HEK293 (cell line): ENCODE data around the gene SLU7.

Source experiments
- EGR2 ChIP-seq: fragments of 450-650 bp; formaldehyde crosslinking; IDR thresholded peaks from 2 replicates; pipeline ENCODE4 v1.5.1; 2016; ENCODE audit warnings: low read depth, missing biosample characterization, missing genetic modification characterization
- GLI2 ChIP-seq: fragments of 450-650 bp; formaldehyde crosslinking; IDR thresholded peaks from 2 replicates; pipeline ENCODE4; 2017; ENCODE audit warnings: missing biosample characterization, missing genetic modification characterization, low read depth, borderline replicate concordance
- KLF1 ChIP-seq: fragments of 450-650 bp; formaldehyde crosslinking; IDR thresholded peaks from 2 replicates; pipeline ENCODE4 v1.5.1; 2016; ENCODE audit warnings: missing biosample characterization, missing genetic modification characterization
- KLF10 ChIP-seq: fragments of 450-650 bp; IDR thresholded peaks from 2 replicates; pipeline ENCODE4 v1.5.1; 2018; ENCODE audit warnings: missing biosample characterization, mild to moderate bottlenecking, missing genetic modification characterization
- KLF16 ChIP-seq: fragments of 450-650 bp; formaldehyde crosslinking; IDR thresholded peaks from 2 replicates; pipeline ENCODE4 v1.5.1; 2017; ENCODE audit warnings: missing biosample characterization, missing genetic modification characterization
- KLF8 ChIP-seq: fragments of 450-650 bp; formaldehyde crosslinking; IDR thresholded peaks from 2 replicates; pipeline ENCODE4 v1.5.1; 2016; ENCODE audit warnings: missing biosample characterization, missing genetic modification characterization
- KLF9 ChIP-seq: fragments of 450-650 bp; formaldehyde crosslinking; IDR thresholded peaks from 2 replicates; pipeline ENCODE4 v1.5.1; 2016; ENCODE audit warnings: missing biosample characterization, missing genetic modification characterization, low read depth
- SCRT2 ChIP-seq: fragments of 450-650 bp; formaldehyde crosslinking; IDR thresholded peaks from 2 replicates; pipeline ENCODE4 v1.5.1; 2016; ENCODE audit warnings: missing biosample characterization, missing genetic modification characterization
- SETDB1 ChIP-seq: IDR thresholded peaks from one replicate; pipeline ENCODE4 v1.6.1; 2017; ENCODE audit warnings: mild to moderate bottlenecking, low read length, moderate library complexity, mixed read lengths; ENCODE audit not compliant: insufficient read length
- SP2 ChIP-seq: fragments of 450-650 bp; formaldehyde crosslinking; IDR thresholded peaks from 2 replicates; pipeline ENCODE4 v1.5.1; 2016; ENCODE audit warnings: missing biosample characterization, missing genetic modification characterization
- SP7 ChIP-seq: fragments of 450-650 bp; formaldehyde crosslinking; IDR thresholded peaks from 2 replicates; pipeline ENCODE4 v1.5.1; 2016; ENCODE audit warnings: missing biosample characterization, missing genetic modification characterization
- TRIM28 ChIP-seq: IDR thresholded peaks from 2 replicates; pipeline ENCODE4 v1.6.1; 2011; ENCODE audit warnings: low read length, control low read depth, borderline replicate concordance
- ZBTB21 ChIP-seq: fragments of 450-650 bp; formaldehyde crosslinking; IDR thresholded peaks from 2 replicates; pipeline ENCODE4 v1.5.1; 2017; ENCODE audit warnings: missing biosample characterization, missing genetic modification characterization
- ZFHX2 ChIP-seq: fragments of 450-650 bp; formaldehyde crosslinking; conservative IDR thresholded peaks from 2 replicates; pipeline ENCODE4 v1.5.1; 2016; ENCODE audit warnings: missing biosample characterization, missing genetic modification characterization
- ZIC2 ChIP-seq: fragments of 450-650 bp; formaldehyde crosslinking; IDR thresholded peaks from 2 replicates; pipeline ENCODE4 v1.5.1; 2016; ENCODE audit warnings: missing biosample characterization, missing genetic modification characterization
- ZNF112 ChIP-seq: fragments of 450-650 bp; formaldehyde crosslinking; IDR thresholded peaks from 2 replicates; pipeline ENCODE4 v1.5.0; 2017; ENCODE audit warnings: missing biosample characterization, missing genetic modification characterization
- ZNF202 ChIP-seq: fragments of 450-650 bp; formaldehyde crosslinking; IDR thresholded peaks from 2 replicates; pipeline ENCODE4 v1.5.1; 2016; ENCODE audit warnings: missing biosample characterization, missing genetic modification characterization, borderline replicate concordance
- ZNF350 ChIP-seq: fragments of 450-650 bp; formaldehyde crosslinking; IDR thresholded peaks from 2 replicates; pipeline ENCODE4 v1.5.0; 2017; ENCODE audit warnings: missing biosample characterization, mild to moderate bottlenecking, missing genetic modification characterization
- ZNF354C ChIP-seq: fragments of 450-650 bp; formaldehyde crosslinking; IDR thresholded peaks from 2 replicates; pipeline ENCODE4 v1.5.1; 2016; ENCODE audit warnings: missing biosample characterization, missing genetic modification characterization, low read depth, borderline replicate concordance
- ZNF391 ChIP-seq: fragments of 450-650 bp; formaldehyde crosslinking; IDR thresholded peaks from 2 replicates; pipeline ENCODE4 v1.5.1; 2016; ENCODE audit warnings: low read depth, missing biosample characterization, missing genetic modification characterization, borderline replicate concordance
- ZNF404 ChIP-seq: fragments of 450-650 bp; formaldehyde crosslinking; IDR thresholded peaks from 2 replicates; pipeline ENCODE4 v1.5.1; 2017; ENCODE audit warnings: missing biosample characterization, missing genetic modification characterization
- ZNF416 ChIP-seq: fragments of 450-650 bp; formaldehyde crosslinking; IDR thresholded peaks from 2 replicates; pipeline ENCODE4 v1.5.1; 2016; ENCODE audit warnings: missing biosample characterization, missing genetic modification characterization
- ZNF433 ChIP-seq: fragments of 450-650 bp; formaldehyde crosslinking; IDR thresholded peaks from 2 replicates; pipeline ENCODE4 v1.5.1; 2016; ENCODE audit warnings: missing biosample characterization, missing genetic modification characterization, low read depth
- ZNF473 ChIP-seq: fragments of 450-650 bp; formaldehyde crosslinking; IDR thresholded peaks from 2 replicates; pipeline ENCODE4 v1.5.1; 2017; ENCODE audit warnings: missing biosample characterization, missing genetic modification characterization
- ZNF501 ChIP-seq: fragments of 450-650 bp; formaldehyde crosslinking; IDR thresholded peaks from 2 replicates; pipeline ENCODE4 v1.5.1; 2016; ENCODE audit warnings: missing biosample characterization, missing genetic modification characterization
- ZNF514 ChIP-seq: fragments of 450-650 bp; formaldehyde crosslinking; IDR thresholded peaks from 2 replicates; pipeline ENCODE4 v1.5.1; 2016; ENCODE audit warnings: missing biosample characterization, missing genetic modification characterization
- ZNF544 ChIP-seq: fragments of 450-650 bp; formaldehyde crosslinking; IDR thresholded peaks from 2 replicates; pipeline ENCODE4 v1.5.0; 2017; ENCODE audit warnings: missing biosample characterization, missing genetic modification characterization
- ZNF560 ChIP-seq: fragments of 450-650 bp; formaldehyde crosslinking; IDR thresholded peaks from 2 replicates; pipeline ENCODE4 v1.5.1; 2017; ENCODE audit warnings: missing biosample characterization, missing genetic modification characterization, borderline replicate concordance
- ZNF610 ChIP-seq: fragments of 450-650 bp; formaldehyde crosslinking; IDR thresholded peaks from 2 replicates; pipeline ENCODE4 v1.5.1; 2016; ENCODE audit warnings: missing biosample characterization, missing genetic modification characterization, borderline replicate concordance
- ZNF654 ChIP-seq: fragments of 450-650 bp; formaldehyde crosslinking; IDR thresholded peaks from 2 replicates; pipeline ENCODE4 v1.5.1; 2016; ENCODE audit warnings: low read depth, missing biosample characterization, missing genetic modification characterization
- ZNF701 ChIP-seq: fragments of 450-650 bp; formaldehyde crosslinking; IDR thresholded peaks from 2 replicates; pipeline ENCODE4 v1.5.1; 2016; ENCODE audit warnings: missing biosample characterization, missing genetic modification characterization
- ZNF747 ChIP-seq: fragments of 450-650 bp; formaldehyde crosslinking; IDR thresholded peaks from 2 replicates; pipeline ENCODE4 v1.5.1; 2016; ENCODE audit warnings: missing biosample characterization, missing genetic modification characterization
- ZNF776 ChIP-seq: fragments of 450-650 bp; formaldehyde crosslinking; IDR thresholded peaks from 2 replicates; pipeline ENCODE4 v1.5.0; 2017; ENCODE audit warnings: missing biosample characterization, missing genetic modification characterization, borderline replicate concordance
- ZNF785 ChIP-seq: fragments of 450-650 bp; formaldehyde crosslinking; IDR thresholded peaks from 2 replicates; pipeline ENCODE4 v1.5.1; 2016; ENCODE audit warnings: missing biosample characterization, missing genetic modification characterization
- ZNF791 ChIP-seq: fragments of 450-650 bp; formaldehyde crosslinking; IDR thresholded peaks from 2 replicates; pipeline ENCODE4 v1.5.1; 2016; ENCODE audit warnings: missing biosample characterization, missing genetic modification characterization
- ZSCAN23 ChIP-seq: fragments of 450-650 bp; formaldehyde crosslinking; IDR thresholded peaks from 2 replicates; pipeline ENCODE4 v1.5.1; 2016; ENCODE audit warnings: missing biosample characterization, missing genetic modification characterization
- TF ChIP-seq, protein P1 (sequence below): fragments of 450-650 bp; formaldehyde crosslinking; IDR thresholded peaks from 2 replicates; pipeline ENCODE4 v1.5.1; 2016; ENCODE audit warnings: missing biosample characterization, missing genetic modification characterization
- TF ChIP-seq, protein P2 (sequence below): fragments of 450-650 bp; IDR thresholded peaks from 2 replicates; pipeline ENCODE4 v1.5.1; 2018; ENCODE audit warnings: missing biosample characterization, missing genetic modification characterization

The SLU7 gene

GRCh38 chr5:160369990-160370712 is 48.7 kb downstream of the SLU7 start, which contains the start of gene C1QTNF2 (continued):
- TF ChIP-seq GLI2, result no peak
- no peak for TF ChIP-seq ZBTB21 (tag by site-specific recombination)
- TF ChIP-seq ZNF433 (tag by site-specific recombination), result no peak
- TF ChIP-seq TRIM28, result no peak
- no peak for TF ChIP-seq ZNF416 (tag by site-specific recombination)
- TF ChIP-seq SCRT2 (tag by site-specific recombination), result no peak
- TF ChIP-seq KLF1 (tag by site-specific recombination), result 0 out of 2 replicates have a peak, but pooled peaks have one; percentile 17
- TF ChIP-seq ZNF785, result no peak
- TF ChIP-seq KLF8 (tag by site-specific recombination), result 0 out of 2 replicates have a peak, but pooled peaks have one; percentile 10
- no peak for TF ChIP-seq ZNF701 (tag by site-specific recombination)
- TF ChIP-seq, protein P1, sequence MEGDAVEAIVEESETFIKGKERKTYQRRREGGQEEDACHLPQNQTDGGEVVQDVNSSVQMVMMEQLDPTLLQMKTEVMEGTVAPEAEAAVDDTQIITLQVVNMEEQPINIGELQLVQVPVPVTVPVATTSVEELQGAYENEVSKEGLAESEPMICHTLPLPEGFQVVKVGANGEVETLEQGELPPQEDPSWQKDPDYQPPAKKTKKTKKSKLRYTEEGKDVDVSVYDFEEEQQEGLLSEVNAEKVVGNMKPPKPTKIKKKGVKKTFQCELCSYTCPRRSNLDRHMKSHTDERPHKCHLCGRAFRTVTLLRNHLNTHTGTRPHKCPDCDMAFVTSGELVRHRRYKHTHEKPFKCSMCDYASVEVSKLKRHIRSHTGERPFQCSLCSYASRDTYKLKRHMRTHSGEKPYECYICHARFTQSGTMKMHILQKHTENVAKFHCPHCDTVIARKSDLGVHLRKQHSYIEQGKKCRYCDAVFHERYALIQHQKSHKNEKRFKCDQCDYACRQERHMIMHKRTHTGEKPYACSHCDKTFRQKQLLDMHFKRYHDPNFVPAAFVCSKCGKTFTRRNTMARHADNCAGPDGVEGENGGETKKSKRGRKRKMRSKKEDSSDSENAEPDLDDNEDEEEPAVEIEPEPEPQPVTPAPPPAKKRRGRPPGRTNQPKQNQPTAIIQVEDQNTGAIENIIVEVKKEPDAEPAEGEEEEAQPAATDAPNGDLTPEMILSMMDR (tag by site-specific recombination), result no peak
- no peak for TF ChIP-seq ZNF473
- peak; percentile 30; the same call in 1 of the 2 replicates for TF ChIP-seq SP2 (tag by site-specific recombination)
- no peak for TF ChIP-seq ZNF112 (tag by site-specific recombination)
- TF ChIP-seq ZNF391, result no peak
- TF ChIP-seq ZNF610 (tag by site-specific recombination), result 0 out of 2 replicates have a peak, but pooled peaks have one; percentile 45
- TF ChIP-seq, protein P2, sequence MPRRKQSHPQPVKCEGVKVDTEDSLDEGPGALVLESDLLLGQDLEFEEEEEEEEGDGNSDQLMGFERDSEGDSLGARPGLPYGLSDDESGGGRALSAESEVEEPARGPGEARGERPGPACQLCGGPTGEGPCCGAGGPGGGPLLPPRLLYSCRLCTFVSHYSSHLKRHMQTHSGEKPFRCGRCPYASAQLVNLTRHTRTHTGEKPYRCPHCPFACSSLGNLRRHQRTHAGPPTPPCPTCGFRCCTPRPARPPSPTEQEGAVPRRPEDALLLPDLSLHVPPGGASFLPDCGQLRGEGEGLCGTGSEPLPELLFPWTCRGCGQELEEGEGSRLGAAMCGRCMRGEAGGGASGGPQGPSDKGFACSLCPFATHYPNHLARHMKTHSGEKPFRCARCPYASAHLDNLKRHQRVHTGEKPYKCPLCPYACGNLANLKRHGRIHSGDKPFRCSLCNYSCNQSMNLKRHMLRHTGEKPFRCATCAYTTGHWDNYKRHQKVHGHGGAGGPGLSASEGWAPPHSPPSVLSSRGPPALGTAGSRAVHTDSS (tag by site-specific recombination), result peak; percentile 91
- TF ChIP-seq ZNF354C (tag by site-specific recombination), result no peak
- no peak for TF ChIP-seq ZNF202
- no peak for TF ChIP-seq ZNF544 (tag by site-specific recombination)
- TF ChIP-seq ZFHX2 (tag by site-specific recombination), result peak; percentile 82
- TF ChIP-seq ZNF654 (tag by site-specific recombination), result no peak
- peak; percentile 34; the same call in 1 of the 2 replicates for TF ChIP-seq SP7
- TF ChIP-seq KLF10 (tag by site-specific recombination), result no peak
- TF ChIP-seq ZNF514 (tag by site-specific recombination), result no peak
- 0 out of 2 replicates have a peak, but pooled peaks have one; percentile 56 for TF ChIP-seq ZNF501 (tag by site-specific recombination)
- no peak for TF ChIP-seq ZNF350
- no peak for TF ChIP-seq ZSCAN23
- no peak for TF ChIP-seq ZNF560 (tag by site-specific recombination)
- TF ChIP-seq SETDB1, result no peak
- TF ChIP-seq ZNF791 (tag by site-specific recombination), result no peak
- TF ChIP-seq KLF9 (tag by site-specific recombination), result 0 out of 2 replicates have a peak, but pooled peaks have one; percentile 11
- no peak for TF ChIP-seq ZNF404 (tag by site-specific recombination)
- peak; percentile 76 for TF ChIP-seq EGR2 (tag by site-specific recombination)
- no peak for TF ChIP-seq KLF16 (tag by site-specific recombination)
- TF ChIP-seq ZNF747 (tag by site-specific recombination), result no peak
- peak; percentile 43; the same call in 1 of the 2 replicates for TF ChIP-seq ZIC2 (tag by site-specific recombination)
- TF ChIP-seq ZNF776 (tag by site-specific recombination), result no peak
